Stimulated activated CD8-positive, alpha-beta memory T cell treated with anti-CD3 and anti-CD28 coated beads, Interleukin-7, amount 100 ng/mL, for 4 hours (primary cell): ENCODE data around the gene INPP5F.
A peak's percentile ranks its signal among the peaks of the same experiment; 100 is the strongest.

Source experiments
- DNase-seq, 2 donors: peaks; one replicate each; pipeline ENCODE4 v3.0.0-alpha.2; 2020; ENCODE audit warnings: low read depth in 2 of 2

The INPP5F gene, protein sequence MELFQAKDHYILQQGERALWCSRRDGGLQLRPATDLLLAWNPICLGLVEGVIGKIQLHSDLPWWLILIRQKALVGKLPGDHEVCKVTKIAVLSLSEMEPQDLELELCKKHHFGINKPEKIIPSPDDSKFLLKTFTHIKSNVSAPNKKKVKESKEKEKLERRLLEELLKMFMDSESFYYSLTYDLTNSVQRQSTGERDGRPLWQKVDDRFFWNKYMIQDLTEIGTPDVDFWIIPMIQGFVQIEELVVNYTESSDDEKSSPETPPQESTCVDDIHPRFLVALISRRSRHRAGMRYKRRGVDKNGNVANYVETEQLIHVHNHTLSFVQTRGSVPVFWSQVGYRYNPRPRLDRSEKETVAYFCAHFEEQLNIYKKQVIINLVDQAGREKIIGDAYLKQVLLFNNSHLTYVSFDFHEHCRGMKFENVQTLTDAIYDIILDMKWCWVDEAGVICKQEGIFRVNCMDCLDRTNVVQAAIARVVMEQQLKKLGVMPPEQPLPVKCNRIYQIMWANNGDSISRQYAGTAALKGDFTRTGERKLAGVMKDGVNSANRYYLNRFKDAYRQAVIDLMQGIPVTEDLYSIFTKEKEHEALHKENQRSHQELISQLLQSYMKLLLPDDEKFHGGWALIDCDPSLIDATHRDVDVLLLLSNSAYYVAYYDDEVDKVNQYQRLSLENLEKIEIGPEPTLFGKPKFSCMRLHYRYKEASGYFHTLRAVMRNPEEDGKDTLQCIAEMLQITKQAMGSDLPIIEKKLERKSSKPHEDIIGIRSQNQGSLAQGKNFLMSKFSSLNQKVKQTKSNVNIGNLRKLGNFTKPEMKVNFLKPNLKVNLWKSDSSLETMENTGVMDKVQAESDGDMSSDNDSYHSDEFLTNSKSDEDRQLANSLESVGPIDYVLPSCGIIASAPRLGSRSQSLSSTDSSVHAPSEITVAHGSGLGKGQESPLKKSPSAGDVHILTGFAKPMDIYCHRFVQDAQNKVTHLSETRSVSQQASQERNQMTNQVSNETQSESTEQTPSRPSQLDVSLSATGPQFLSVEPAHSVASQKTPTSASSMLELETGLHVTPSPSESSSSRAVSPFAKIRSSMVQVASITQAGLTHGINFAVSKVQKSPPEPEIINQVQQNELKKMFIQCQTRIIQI

GRCh38 chr10:119725828-119726675 lies at the start of gene INPP5F:
Gene INPP5F, plus strand, starts transcription at chr10:119726050. Its CDS starts 213 bp downstream, at chr10:119726263.
- peak; percentile 97 to 99 for DNase-seq

DNA sequence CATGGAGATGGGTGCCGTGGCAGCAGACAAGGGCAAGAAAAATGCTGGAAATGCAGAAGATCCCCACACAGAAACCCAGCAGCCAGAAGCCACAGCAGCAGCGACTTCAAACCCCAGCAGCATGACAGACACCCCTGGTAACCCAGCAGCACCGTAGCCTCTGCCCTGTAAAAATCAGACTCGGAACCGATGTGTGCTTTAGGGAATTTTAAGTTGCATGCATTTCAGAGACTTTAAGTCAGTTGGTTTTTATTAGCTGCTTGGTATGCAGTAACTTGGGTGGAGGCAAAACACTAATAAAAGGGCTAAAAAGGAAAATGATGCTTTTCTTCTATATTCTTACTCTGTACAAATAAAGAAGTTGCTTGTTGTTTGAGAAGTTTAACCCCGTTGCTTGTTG lies 48.7 kb upstream of the INPP5F start:
- DNase-seq = no peak

GRCh38 chr10:119677904-119678755 lies 47.7 kb upstream of the INPP5F start:
- no peak for DNase-seq

DNA sequence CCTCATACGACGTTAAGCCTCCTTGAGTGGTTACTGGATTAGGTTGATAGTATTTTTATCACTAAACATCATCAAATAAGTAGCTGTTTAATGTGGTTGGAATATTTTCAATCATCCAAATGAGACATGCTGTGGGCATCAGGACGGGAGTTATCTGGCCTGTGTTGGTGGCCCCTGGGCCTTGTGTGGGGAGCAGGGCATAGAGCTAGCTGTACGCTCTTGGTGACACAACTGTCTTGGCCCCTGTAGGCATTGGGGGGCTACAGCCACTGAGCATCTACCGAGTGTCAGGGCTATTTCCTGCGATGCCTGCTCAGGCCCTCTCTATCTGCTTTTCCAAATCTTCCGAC lies 46.4 kb upstream of the INPP5F start:
- DNase-seq = no peak

DNA sequence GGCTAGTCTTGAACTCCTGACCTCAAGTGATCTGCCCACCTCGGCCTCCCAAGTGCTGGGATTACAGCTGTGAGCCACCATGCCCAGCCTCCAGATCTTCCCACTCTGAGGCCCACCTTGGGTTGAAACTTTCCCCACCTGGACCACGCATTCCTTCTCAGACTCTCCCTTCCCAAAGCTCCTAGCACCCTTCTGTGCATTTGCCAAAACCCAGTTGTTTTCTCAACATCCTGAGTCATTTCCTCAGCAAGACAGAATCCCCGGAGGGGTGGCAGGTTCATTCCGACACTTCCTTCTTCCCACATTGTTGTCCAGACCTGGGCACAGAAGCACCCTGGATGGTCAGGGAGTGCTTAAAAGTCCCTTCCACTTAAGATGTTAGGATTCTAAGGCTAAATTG lies 45.8 kb upstream of the INPP5F start:
- DNase-seq = no peak

GRCh38 chr10:119680650-119681081 lies 45.2 kb upstream of the INPP5F start:
- no peak for DNase-seq

DNA sequence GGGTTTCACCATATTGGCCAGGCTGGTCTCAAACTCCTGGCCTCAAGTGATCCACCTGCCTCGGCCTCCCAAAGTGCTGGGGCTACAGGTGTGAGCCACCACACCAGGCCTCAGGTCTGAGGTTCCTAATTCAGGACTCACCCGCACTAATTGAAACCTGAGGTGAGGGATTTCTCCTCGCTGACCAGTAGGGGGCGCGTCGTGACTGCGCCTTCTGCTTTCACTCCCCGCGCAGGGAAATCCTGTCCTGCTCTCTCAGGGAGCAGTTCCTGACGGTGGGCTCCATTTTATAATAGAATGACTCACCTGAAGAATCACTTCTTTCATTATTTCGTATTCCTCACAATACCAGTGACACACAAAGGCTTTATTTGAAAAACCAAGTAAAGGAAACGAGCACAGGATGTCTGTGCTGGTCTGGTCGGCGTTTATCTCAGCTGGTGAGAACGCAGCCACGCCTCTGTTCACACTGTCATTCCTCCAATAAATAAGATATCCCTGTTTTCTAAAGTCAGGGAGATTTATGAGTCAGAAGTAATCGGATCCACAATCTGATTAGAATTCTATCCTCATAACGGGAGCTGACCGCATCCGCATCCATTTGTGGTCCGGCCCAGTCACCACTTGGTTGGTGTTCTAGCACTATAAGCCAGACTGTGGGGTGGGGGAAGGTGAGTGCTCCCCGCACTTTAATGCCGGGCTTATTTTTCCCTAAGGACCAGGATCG lies 39.2 kb upstream of the INPP5F start:
- DNase-seq = peak; percentile 71 to 77

- no peak for DNase-seq
These were observed 38.4 kb upstream of the INPP5F start for GRCh38 chr10:119687192-119688032.

DNA sequence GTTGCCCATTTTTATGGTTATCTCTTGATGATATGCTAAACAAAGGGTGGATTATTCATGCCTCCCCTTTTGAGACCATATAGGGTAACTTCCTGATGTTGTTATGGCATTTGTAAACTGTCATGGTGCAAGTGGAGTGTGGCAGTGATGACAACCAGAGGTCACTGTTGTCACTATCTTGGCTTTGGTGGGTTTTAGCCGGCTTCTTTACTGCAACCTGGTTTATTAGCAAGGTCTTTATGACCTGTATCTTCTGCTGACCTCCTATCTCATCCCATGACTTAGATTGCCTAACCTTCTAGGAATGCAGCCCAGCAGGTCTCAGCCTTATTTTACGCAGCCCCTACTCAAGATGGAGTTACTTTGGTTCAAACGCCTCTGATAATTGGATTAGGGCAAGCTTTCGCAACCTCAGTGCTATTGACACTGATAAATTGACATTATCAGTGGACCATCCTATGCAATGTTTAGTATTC lies 37.8 kb upstream of the INPP5F start:
- no peak for DNase-seq

DNA sequence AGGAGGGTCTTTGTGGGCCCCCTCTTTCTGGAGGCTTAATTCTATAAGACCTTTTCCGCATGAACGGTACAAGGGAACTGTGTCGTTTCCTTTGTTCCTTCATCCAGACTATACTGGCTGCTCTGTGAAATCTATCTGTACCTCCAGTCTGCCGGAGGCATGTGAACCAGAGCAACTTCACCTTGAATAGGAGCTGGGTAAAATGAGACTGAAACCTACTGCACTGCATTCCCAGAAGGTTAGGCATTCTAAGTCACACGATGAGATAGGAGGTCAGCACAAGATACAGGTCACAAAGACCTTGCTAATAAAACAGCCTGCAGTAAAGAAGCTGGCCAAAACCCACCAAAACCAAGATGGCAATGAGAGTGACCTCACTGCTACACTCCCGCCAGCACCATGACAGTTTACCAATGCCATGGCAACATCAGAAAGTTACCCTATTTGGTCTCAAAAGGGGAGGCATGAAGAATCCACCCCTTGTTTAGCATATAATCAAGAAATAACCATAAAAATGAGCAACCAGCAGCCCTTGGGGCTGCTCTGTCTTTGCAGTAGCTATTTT lies 36.8 kb upstream of the INPP5F start:
- no peak for DNase-seq

GRCh38 chr10:119691726-119692125 lies 34.1 kb upstream of the INPP5F start:
- DNase-seq = no peak

DNA sequence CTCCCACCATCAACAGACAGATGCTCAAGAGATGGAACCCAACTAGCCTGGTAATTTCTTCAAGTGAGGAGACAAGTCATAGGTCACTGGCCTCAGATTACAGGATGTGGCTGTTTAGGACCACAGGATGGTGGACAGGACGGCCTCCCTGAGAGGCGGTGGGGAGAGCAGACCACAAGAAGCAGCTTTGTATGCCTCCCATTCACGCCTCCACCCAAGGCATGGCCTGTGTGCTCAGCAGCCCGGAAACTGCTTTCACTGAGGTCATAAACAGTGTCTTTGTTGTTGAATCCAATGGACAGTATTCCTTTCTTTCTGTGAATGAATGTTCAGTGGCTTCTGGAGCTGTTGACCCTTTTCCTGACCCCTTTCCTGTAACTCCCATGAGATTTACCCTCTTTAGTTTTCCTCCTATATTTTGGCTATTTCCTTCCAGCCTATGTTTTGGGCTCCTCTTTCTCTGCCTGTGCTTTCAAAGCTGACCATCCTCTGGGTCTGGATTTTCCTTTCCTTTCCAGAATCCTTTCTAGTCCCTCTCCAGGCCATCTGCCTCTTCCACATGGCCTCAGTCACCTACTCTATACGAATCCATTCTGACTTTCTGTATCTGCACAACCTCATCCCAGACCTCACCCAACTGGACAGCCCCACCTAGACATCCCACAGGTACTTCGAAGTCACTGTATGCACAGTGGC lies 32.4 kb upstream of the INPP5F start:
- DNase-seq = no peak

- DNase-seq = no peak
These were observed 31.2 kb upstream of the INPP5F start for GRCh38 chr10:119694608-119695007.

DNA sequence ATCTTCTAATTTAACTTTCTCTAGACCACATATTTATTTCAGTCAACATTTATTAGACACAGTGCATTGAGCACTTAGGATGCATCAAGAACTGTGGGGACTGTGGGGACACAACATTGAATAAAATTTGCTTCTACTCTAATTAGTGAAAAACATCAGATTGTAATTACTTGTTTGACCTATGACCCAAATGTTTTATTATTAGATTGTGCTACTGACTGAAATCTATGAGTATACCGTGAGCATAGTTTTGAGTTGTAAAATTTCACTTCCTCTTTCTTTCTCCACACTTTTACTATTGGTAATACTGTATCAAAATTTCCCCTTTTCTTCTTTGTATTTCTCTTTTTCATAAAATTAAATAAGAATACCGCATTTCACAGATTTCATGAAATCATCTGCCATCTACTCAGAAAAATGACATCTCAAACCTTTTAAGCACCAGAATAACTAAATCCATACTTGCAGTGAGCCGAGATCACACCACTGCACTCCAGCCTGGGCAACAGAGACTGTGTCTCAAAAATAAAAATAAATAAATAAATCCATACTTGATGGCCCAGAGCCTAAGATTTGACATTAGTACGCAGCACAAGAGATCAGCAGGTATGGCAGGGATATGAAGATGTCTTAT lies 25.4 kb upstream of the INPP5F start:
- DNase-seq = no peak

DNA sequence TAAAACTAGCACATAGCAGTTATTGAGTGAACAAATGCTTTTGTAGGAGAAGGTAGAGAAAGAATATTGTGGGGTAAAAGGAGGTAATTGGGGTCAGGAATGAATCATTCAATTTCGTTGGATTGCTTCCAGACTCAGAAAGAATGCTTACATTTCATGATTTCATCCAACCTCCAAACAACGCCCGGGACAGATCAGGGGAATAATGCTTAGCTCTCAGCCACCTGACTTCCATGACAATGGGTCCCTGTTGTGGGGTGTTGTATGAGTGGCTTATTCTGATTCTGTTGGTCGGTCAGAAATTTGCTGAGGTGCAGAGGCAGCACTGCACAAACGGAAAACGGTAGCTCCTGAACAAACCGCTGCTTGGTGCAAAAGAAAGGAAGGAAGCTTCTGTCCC lies 24.0 kb upstream of the INPP5F start:
- DNase-seq = no peak

GRCh38 chr10:119702583-119702982 lies 23.3 kb upstream of the INPP5F start:
- DNase-seq = no peak

GRCh38 chr10:119703903-119704508 lies 21.8 kb upstream of the INPP5F start:
- no peak for DNase-seq
